ENCODE data around the gene TMEM89. TPM values are rescaled to one million over a fixed set of nuclear protein-coding genes. Genes with fewer than 3 reads are reported as not detected.

The TMEM89 gene
- total RNA-seq, 1 experiment from 2014 or later, result 0.74 TPM

DNA sequence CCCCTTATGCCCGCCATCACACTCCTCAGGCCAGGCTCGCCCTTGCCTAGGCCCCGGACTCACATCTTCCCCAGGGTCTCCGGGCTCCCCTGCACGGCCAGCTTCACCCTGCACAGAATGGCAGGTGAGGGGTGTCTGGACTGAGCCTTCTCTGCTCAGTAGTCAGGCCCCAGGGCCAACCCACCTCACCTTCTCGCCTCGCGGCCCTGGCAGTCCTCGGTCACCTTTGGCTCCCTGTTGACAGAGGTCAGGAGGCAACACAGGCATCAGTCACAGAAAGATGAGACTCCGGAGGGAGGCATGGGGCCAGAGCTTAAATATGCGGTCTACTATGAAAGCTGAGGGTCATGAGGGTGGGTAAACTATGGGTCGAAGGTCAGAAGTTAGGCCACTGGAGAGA is 49.6 kb downstream of the TMEM89 start:
- Mint-ChIP-seq H3K9me3 (no peaks in the 10 kb centered on the region), H3K36me3 (ENCODE audit: insufficient read depth in 1 of 3, low read depth in 3 of 3) (peaks cover 0 to 22% (median 0%) of the 10 kb centered on the region in 3 experiments; a peak in 4 of 7 replicates), H3K4me3 (no peak overlapping the region), H3K4me1 (no peaks in the 10 kb centered on the region), H3K27ac (no peak overlapping the region; a peak in 1 of 7 replicates), H3K27me3 (ENCODE audit: low read depth) (no peaks in the 10 kb centered on the region)
- no peaks in the 10 kb centered on the region for H3K4me1 ChIP-seq (ENCODE audit: insufficient read depth, low read length)
- H3K18ac ChIP-seq (ENCODE audit: insufficient read length, low read depth, low read length), result no peak overlapping the region
- H3K9ac ChIP-seq (ENCODE audit: extremely low read depth, insufficient read length, low read length), result no peak overlapping the region
- H4K20me1 ChIP-seq (ENCODE audit: control insufficient read depth, insufficient read depth, insufficient read length), result no peaks in the 10 kb centered on the region
- no peaks in the 10 kb centered on the region for H3K79me1 ChIP-seq (ENCODE audit: insufficient read depth, low read depth, low read length, poor library complexity, severe bottlenecking)
- no peak overlapping the region for H4K91ac ChIP-seq (ENCODE audit: insufficient read length, low read depth, low read length)
- no peak overlapping the region for H3K14ac ChIP-seq (ENCODE audit: insufficient read depth, low read length)
- no peaks in the 10 kb centered on the region for H3K27me3 ChIP-seq (ENCODE audit: insufficient read depth, low read length)
- H2BK5ac ChIP-seq (ENCODE audit: insufficient read length, low read length), result no peak overlapping the region
- H2AFZ ChIP-seq (ENCODE audit: low read length), result no peak overlapping the region
- H3K79me2 ChIP-seq (ENCODE audit: insufficient read depth, low read length), result no peaks in the 10 kb centered on the region
- no peak overlapping the region for H2BK20ac ChIP-seq (ENCODE audit: low read depth, low read length, poor library complexity, severe bottlenecking)
- H3K23me2 ChIP-seq (ENCODE audit: insufficient read length, low read depth, low read length, poor library complexity, severe bottlenecking), result no peaks in the 10 kb centered on the region
- no peak for DNase-seq
- no peak overlapping the region for H4K8ac ChIP-seq (replicated peaks; ENCODE audit: insufficient read length, low read depth, low read length)
- H2BK12ac ChIP-seq (ENCODE audit: insufficient read length, low read depth, low read length), result no peak overlapping the region
- no peak overlapping the region for H3K23ac ChIP-seq (ENCODE audit: insufficient read length, low read depth, low read length)
- no peak overlapping the region for H3K27ac ChIP-seq (ENCODE audit: insufficient read length, low read depth, low read length)
- no peak overlapping the region for H3K4ac ChIP-seq (ENCODE audit: low read depth, low read length)
- H4K5ac ChIP-seq (ENCODE audit: insufficient read length, low read depth, low read length), result no peak overlapping the region
- no peak overlapping the region for H3K56ac ChIP-seq (ENCODE audit: insufficient read length, low read depth, low read length)
- no peaks in the 10 kb centered on the region for H3K9me3 ChIP-seq (ENCODE audit: control insufficient read depth, low read depth, low read length)
- no CpG with 5 or more reads among the region's 12 CpGs for WGBS (ENCODE audit: extremely low coverage, insufficient read length, low lambda C conversion rate)
- TF ChIP-seq, protein P1, sequence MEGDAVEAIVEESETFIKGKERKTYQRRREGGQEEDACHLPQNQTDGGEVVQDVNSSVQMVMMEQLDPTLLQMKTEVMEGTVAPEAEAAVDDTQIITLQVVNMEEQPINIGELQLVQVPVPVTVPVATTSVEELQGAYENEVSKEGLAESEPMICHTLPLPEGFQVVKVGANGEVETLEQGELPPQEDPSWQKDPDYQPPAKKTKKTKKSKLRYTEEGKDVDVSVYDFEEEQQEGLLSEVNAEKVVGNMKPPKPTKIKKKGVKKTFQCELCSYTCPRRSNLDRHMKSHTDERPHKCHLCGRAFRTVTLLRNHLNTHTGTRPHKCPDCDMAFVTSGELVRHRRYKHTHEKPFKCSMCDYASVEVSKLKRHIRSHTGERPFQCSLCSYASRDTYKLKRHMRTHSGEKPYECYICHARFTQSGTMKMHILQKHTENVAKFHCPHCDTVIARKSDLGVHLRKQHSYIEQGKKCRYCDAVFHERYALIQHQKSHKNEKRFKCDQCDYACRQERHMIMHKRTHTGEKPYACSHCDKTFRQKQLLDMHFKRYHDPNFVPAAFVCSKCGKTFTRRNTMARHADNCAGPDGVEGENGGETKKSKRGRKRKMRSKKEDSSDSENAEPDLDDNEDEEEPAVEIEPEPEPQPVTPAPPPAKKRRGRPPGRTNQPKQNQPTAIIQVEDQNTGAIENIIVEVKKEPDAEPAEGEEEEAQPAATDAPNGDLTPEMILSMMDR (conservative IDR thresholded peaks at IDR 0.05), result no peak
- no peak overlapping the region for H3K4me2 ChIP-seq (ENCODE audit: insufficient read depth, insufficient read length, low read length)
- no peak overlapping the region for H2BK15ac ChIP-seq (ENCODE audit: low read depth, low read length)
- H2BK120ac ChIP-seq (ENCODE audit: low read depth, low read length, poor library complexity, severe bottlenecking), result no peak overlapping the region
- H2AK5ac ChIP-seq (ENCODE audit: insufficient read length, low read length), result no peak overlapping the region
- H3T11ph ChIP-seq (ENCODE audit: low read length), result no peak overlapping the region

Small RNAs within 50 kb of the gene (microRNA-seq; reads per million reads assigned to microRNA genes)
- not detected for gene MIR4793 (ENCODE audit: borderline microRNAs expressed)
- not detected for gene MIR711 (ENCODE audit: borderline microRNAs expressed)

Other genes starting within 250 kb of the TMEM89 start
- gene FBXW12, start 249.6 kb downstream of the TMEM89 start, total RNA-seq (2021), result 0.59 and 0.74 TPM in 2 replicates
- 175 and 184 TPM in 2 replicates for gene PLXNB1, start 191.7 kb downstream of the TMEM89 start, total RNA-seq (2021)
- 20.0 and 22.0 TPM in 2 replicates for gene CCDC51, start 181.7 kb downstream of the TMEM89 start, total RNA-seq (2021)
- gene TMA7, start 181.5 kb downstream of the TMEM89 start, total RNA-seq (2021), result 305 and 309 TPM in 2 replicates
- gene ATRIP, start 175.0 kb downstream of the TMEM89 start, total RNA-seq (2021), result 16.3 and 17.5 TPM in 2 replicates
- 171 and 174 TPM in 2 replicates for gene SHISA5, start 117.6 kb downstream of the TMEM89 start, total RNA-seq (2021)
- 12.3 and 13.9 TPM in 2 replicates for gene PFKFB4, start 65.0 kb downstream of the TMEM89 start, total RNA-seq (2021)
- gene UCN2, start 58.0 kb downstream of the TMEM89 start, total RNA-seq (2021), result 0.42 and 0.68 TPM in 2 replicates
- gene COL7A1, start 26.4 kb downstream of the TMEM89 start, total RNA-seq (2021), result 20.2 and 22.9 TPM in 2 replicates
- 285 and 299 TPM in 2 replicates for gene UQCRC1, start 12.1 kb downstream of the TMEM89 start, total RNA-seq (2021)
- 56.7 and 61.3 TPM in 2 replicates for gene SLC26A6, start 13.7 kb upstream of the TMEM89 start, total RNA-seq (2021)
- gene CELSR3, start 41.1 kb upstream of the TMEM89 start, total RNA-seq (2021), result 23.5 and 23.9 TPM in 2 replicates
- 38.3 and 46.0 TPM in 2 replicates for gene NCKIPSD, start 64.1 kb upstream of the TMEM89 start, total RNA-seq (2021)
- 94.7 and 96.5 TPM in 2 replicates for gene IP6K2, start 95.5 kb upstream of the TMEM89 start, total RNA-seq (2021)
- gene PRKAR2A, start 226.1 kb upstream of the TMEM89 start, total RNA-seq (2021), result 38.7 and 39.1 TPM in 2 replicates

All from H9 (cell line).